HG03196 (cell line): ENCODE results near the gene TSPAN17.

ENCODE experiments used
- ATAC-seq: cut with Tn5 transposase; IDR thresholded peaks from one replicate; pipeline ENCODE4 v1.9.1; 2021; ENCODE audit not compliant: unreplicated experiment

The TSPAN17 gene

GRCh38 chr5:176658817-176659511 is 11.7 kb downstream of the TSPAN17 start:
- ATAC-seq = no peak

GRCh38 chr5:176659512-176659839 is 12.2 kb downstream of the TSPAN17 start:
- ATAC-seq = no peak

- no peak for ATAC-seq
Observed at GRCh38 chr5:176659860-176660461, 12.7 kb downstream of the TSPAN17 start.

- ATAC-seq = no peak
Observed at GRCh38 chr5:176660530-176660859, 13.2 kb downstream of the TSPAN17 start.

- no peak for ATAC-seq
Observed at GRCh38 chr5:176660860-176661641, 13.8 kb downstream of the TSPAN17 start.

GRCh38 chr5:176661676-176662075 is 14.4 kb downstream of the TSPAN17 start:
- ATAC-seq = no peak

- ATAC-seq = no peak
Observed at GRCh38 chr5:176662371-176663333, 15.4 kb downstream of the TSPAN17 start.

- no peak for ATAC-seq
Observed at GRCh38 chr5:176663566-176663965, 16.3 kb downstream of the TSPAN17 start.

GRCh38 chr5:176664479-176664878 is 17.2 kb downstream of the TSPAN17 start:
- no peak for ATAC-seq

GRCh38 chr5:176664886-176665285 is 17.6 kb downstream of the TSPAN17 start:
- ATAC-seq = no peak

- no peak for ATAC-seq
Observed at GRCh38 chr5:176665517-176665916, 18.2 kb downstream of the TSPAN17 start.

GRCh38 chr5:176667637-176668036 is 20.4 kb downstream of the TSPAN17 start:
- ATAC-seq = no peak

GRCh38 chr5:176670449-176670848 is 23.2 kb downstream of the TSPAN17 start:
- no peak for ATAC-seq

- ATAC-seq = no peak
Observed at GRCh38 chr5:176671399-176671798, 24.1 kb downstream of the TSPAN17 start.

GRCh38 chr5:176671890-176672747 is 24.8 kb downstream of the TSPAN17 start:
- ATAC-seq = no peak

- no peak for ATAC-seq
Observed at GRCh38 chr5:176673651-176674583, 26.6 kb downstream of the TSPAN17 start.

GRCh38 chr5:176674799-176675198 is 27.5 kb downstream of the TSPAN17 start:
- no peak for ATAC-seq

- no peak for ATAC-seq
Observed at GRCh38 chr5:176675676-176676360, 28.5 kb downstream of the TSPAN17 start.
